ENCODE results near the gene ADCK2. TPM values are rescaled to one million over a fixed set of nuclear protein-coding genes. Genes with fewer than 3 reads are reported as not detected.

The ADCK2 gene
- total RNA-seq, 1 donor from 2014 or later = 7.8 TPM

- no peaks in the 10 kb centered on the region for H3K79me2 ChIP-seq (ENCODE audit: low read depth)
- H3K27me3 ChIP-seq = no peaks in the 10 kb centered on the region
- peaks cover 6% of the 10 kb centered on the region for H3F3A ChIP-seq (ENCODE audit: low read depth)
- TF ChIP-seq EZH2 (IDR thresholded peaks at IDR 0.05) (no peak), CTCF (IDR thresholded peaks at IDR 0.05) (no peak), EZH2phosphoT487 (IDR thresholded peaks at IDR 0.05) (no peak)
- peak; percentile 48 for DNase-seq (ENCODE audit: low spot score)
- H2AFZ ChIP-seq (replicated peaks) = no peak overlapping the region
- peaks cover 33% of the 10 kb centered on the region for H4K20me1 ChIP-seq (ENCODE audit: low read depth)
- H3K4me1 ChIP-seq = peaks cover 7% of the 10 kb centered on the region
- peaks cover 24% of the 10 kb centered on the region for H3K36me3 Mint-ChIP-seq
- H3K27ac Mint-ChIP-seq = peak overlapping the region; percentile 57
- H3K4me1 Mint-ChIP-seq = peaks cover 14% of the 10 kb centered on the region
- H3K9ac ChIP-seq = no peak overlapping the region
- H3K36me3 ChIP-seq = no peaks in the 10 kb centered on the region
- H3K27me3 Mint-ChIP-seq (ENCODE audit: insufficient read depth, low read depth) = no peaks in the 10 kb centered on the region
- peak overlapping the region; percentile 72 for H3K27ac ChIP-seq
- no peak overlapping the region for H3K4me3 Mint-ChIP-seq
- no peaks in the 10 kb centered on the region for H3K9me3 ChIP-seq (ENCODE audit: low read depth)
- no peak overlapping the region for H3K4me3 ChIP-seq
- no peaks in the 10 kb centered on the region for H3K9me3 Mint-ChIP-seq
- peak overlapping the region; percentile 42 for H3K4me2 ChIP-seq
Measured at GRCh38 chr7:140625908-140626868, 46.6 kb upstream of the ADCK2 start.

GRCh38 chr7:140631021-140631420, 41.7 kb upstream of the ADCK2 start:
- Histone ChIP-seq H3K4me2 (no peak overlapping the region), H3K9ac (no peak overlapping the region), H3K27ac (no peak overlapping the region), H3K4me3 (no peak overlapping the region), H3K27me3 (no peaks in the 10 kb centered on the region), H3K36me3 (no peaks in the 10 kb centered on the region), H3F3A (ENCODE audit: low read depth) (peaks cover 6% of the 10 kb centered on the region), H2AFZ (replicated peaks) (no peak overlapping the region), H4K20me1 (ENCODE audit: low read depth) (peaks cover 47% of the 10 kb centered on the region), H3K9me3 (ENCODE audit: low read depth) (no peaks in the 10 kb centered on the region), H3K4me1 (peaks cover 7% of the 10 kb centered on the region), H3K79me2 (ENCODE audit: low read depth) (peaks cover 16% of the 10 kb centered on the region)
- DNase-seq (ENCODE audit: low spot score) = no peak
- TF ChIP-seq EZH2 (IDR thresholded peaks at IDR 0.05) (no peak), EZH2phosphoT487 (IDR thresholded peaks at IDR 0.05) (no peak), CTCF (IDR thresholded peaks at IDR 0.05) (no peak)
- no peaks in the 10 kb centered on the region for H3K9me3 Mint-ChIP-seq
- peaks cover 24% of the 10 kb centered on the region for H3K36me3 Mint-ChIP-seq
- no peak overlapping the region for H3K4me3 Mint-ChIP-seq
- H3K27ac Mint-ChIP-seq = no peak overlapping the region
- H3K27me3 Mint-ChIP-seq (ENCODE audit: insufficient read depth, low read depth) = no peaks in the 10 kb centered on the region
- H3K4me1 Mint-ChIP-seq = peaks cover 19% of the 10 kb centered on the region

GRCh38 chr7:140631602-140632001, 41.1 kb upstream of the ADCK2 start:
- H3K9me3 ChIP-seq (ENCODE audit: low read depth) = no peaks in the 10 kb centered on the region
- peaks cover 51% of the 10 kb centered on the region for H4K20me1 ChIP-seq (ENCODE audit: low read depth)
- H3K4me1 Mint-ChIP-seq = peaks cover 17% of the 10 kb centered on the region
- H3K36me3 Mint-ChIP-seq = peaks cover 24% of the 10 kb centered on the region
- peaks cover 8% of the 10 kb centered on the region for H3K4me1 ChIP-seq
- H3K9ac ChIP-seq = no peak overlapping the region
- H3K27me3 Mint-ChIP-seq (ENCODE audit: insufficient read depth, low read depth) = no peaks in the 10 kb centered on the region
- TF ChIP-seq EZH2 (IDR thresholded peaks at IDR 0.05) (no peak), CTCF (IDR thresholded peaks at IDR 0.05) (no peak), EZH2phosphoT487 (IDR thresholded peaks at IDR 0.05) (no peak)
- H3K36me3 ChIP-seq = no peaks in the 10 kb centered on the region
- H3K9me3 Mint-ChIP-seq = no peaks in the 10 kb centered on the region
- no peak overlapping the region for H3K27ac Mint-ChIP-seq
- no peak overlapping the region for H3K4me3 ChIP-seq
- H2AFZ ChIP-seq (replicated peaks) = no peak overlapping the region
- no peaks in the 10 kb centered on the region for H3K27me3 ChIP-seq
- peaks cover 6% of the 10 kb centered on the region for H3F3A ChIP-seq (ENCODE audit: low read depth)
- H3K4me2 ChIP-seq = no peak overlapping the region
- no peak for DNase-seq (ENCODE audit: low spot score)
- H3K27ac ChIP-seq = no peak overlapping the region
- H3K79me2 ChIP-seq (ENCODE audit: low read depth) = peaks cover 16% of the 10 kb centered on the region
- H3K4me3 Mint-ChIP-seq = no peak overlapping the region

Data from neural progenitor cell (in vitro differentiated cells).